BLaER1 (cell line): ENCODE measurements around the gene ENTPD5.
"Not testable (repeated sequence)": the region's sequence is repeated elsewhere in the genome, so short reads cannot be mapped to it uniquely, and the experiment has no call there.

ENCODE experiments used
- H3K27ac ChIP-seq: shearing (Covaris generic); formaldehyde crosslinking; 2 replicates; pipeline ENCODE4 v1.8.1; 2022
- H3K27me3 ChIP-seq: shearing (Covaris generic); formaldehyde crosslinking; 2 replicates; pipeline ENCODE4 v1.8.1; 2022
- H3K36me3 ChIP-seq: shearing (Covaris generic); formaldehyde crosslinking; 2 replicates; pipeline ENCODE4 v1.8.1; 2022
- H3K4me1 ChIP-seq: shearing (Covaris generic); formaldehyde crosslinking; 2 replicates; pipeline ENCODE4 v1.8.1; 2022
- H3K4me2 ChIP-seq: shearing (Covaris generic); formaldehyde crosslinking; 2 replicates; pipeline ENCODE4 v1.8.1; 2022
- H3K4me3 ChIP-seq: shearing (Covaris generic); formaldehyde crosslinking; 2 replicates; pipeline ENCODE4 v1.8.1; 2022
- H3K9ac ChIP-seq: shearing (Covaris generic); formaldehyde crosslinking; 2 replicates; pipeline ENCODE4 v1.8.1; 2022
- H3K9me3 ChIP-seq: shearing (Covaris generic); formaldehyde crosslinking; 2 replicates; pipeline ENCODE4 v1.8.1; 2022
- H4K20me1 ChIP-seq: shearing (Covaris generic); formaldehyde crosslinking; 2 replicates; pipeline ENCODE4 v1.8.1; 2022
- Cebpa-rat ChIP-seq: shearing (Covaris generic); IDR thresholded peaks from 2 replicates; pipeline ENCODE4 v1.8.1; 2022

ENTPD5 gene

GRCh38 chr14:73949752-73950734 is 69.0 kb downstream of the ENTPD5 start, which contains the start of the genes COQ6 and FAM161B:
TSS of gene COQ6 (plus strand) at chr14:73950302. CDS start at chr14:73950333, 31 bp downstream.
TSS of gene FAM161B (minus strand) at chr14:73950094. CDS start at chr14:73950026, 68 bp downstream.
- peaks cover 11% of the 10 kb centered on the region for H3K36me3 ChIP-seq
- peaks cover 14% of the 10 kb centered on the region for H3K4me1 ChIP-seq
- TF ChIP-seq Cebpa-rat = no peak
- peak within 1 kb of the TSS; percentile 75 for H3K4me3 ChIP-seq
- H3K4me2 ChIP-seq = peak within 1 kb of the TSS; percentile 91
- H3K9me3 ChIP-seq = no peaks in the 10 kb centered on the region
- H3K27ac ChIP-seq = peak within 1 kb of the TSS; percentile 62
- peak within 1 kb of the TSS; percentile 77 for H3K9ac ChIP-seq
- H4K20me1 ChIP-seq = no peaks in the 10 kb centered on the region
- H3K27me3 ChIP-seq = no peaks in the 10 kb centered on the region

DNA sequence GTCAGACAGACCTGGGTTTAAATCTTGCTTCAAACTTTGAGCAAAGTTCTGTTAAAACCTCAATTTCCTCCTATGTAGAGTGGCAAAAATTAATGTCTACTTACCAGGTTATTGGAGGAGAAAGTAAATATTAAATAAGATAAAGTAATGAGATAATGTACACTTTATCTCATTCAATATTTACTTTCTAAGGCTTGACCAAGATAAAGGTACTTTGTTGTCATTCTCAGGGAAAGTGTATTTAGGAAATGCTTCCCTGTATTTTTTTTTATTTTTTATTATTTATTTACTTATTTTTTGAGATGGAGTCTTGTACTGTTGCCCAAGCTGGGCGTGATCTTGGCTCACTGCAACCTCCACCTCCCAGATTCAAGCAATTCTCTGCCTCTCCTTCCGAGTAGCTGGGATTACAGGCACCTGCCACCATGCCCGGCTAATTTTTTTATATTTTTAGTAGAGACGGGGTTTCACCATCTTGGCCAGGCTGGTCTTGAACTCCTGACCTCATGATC is 73.9 kb downstream of the ENTPD5 start:
- no peak for TF ChIP-seq Cebpa-rat
- Histone ChIP-seq H3K36me3 (no peaks in the 10 kb centered on the region), H3K27me3 (no peaks in the 10 kb centered on the region), H3K27ac (no peak overlapping the region), H3K4me3 (no peak overlapping the region), H3K4me1 (peaks cover 13% of the 10 kb centered on the region; the same call in 1 of the 2 replicates), H3K4me2 (no peak overlapping the region), H3K9me3 (no peaks in the 10 kb centered on the region), H3K9ac (no peak overlapping the region), H4K20me1 (no peaks in the 10 kb centered on the region)

DNA sequence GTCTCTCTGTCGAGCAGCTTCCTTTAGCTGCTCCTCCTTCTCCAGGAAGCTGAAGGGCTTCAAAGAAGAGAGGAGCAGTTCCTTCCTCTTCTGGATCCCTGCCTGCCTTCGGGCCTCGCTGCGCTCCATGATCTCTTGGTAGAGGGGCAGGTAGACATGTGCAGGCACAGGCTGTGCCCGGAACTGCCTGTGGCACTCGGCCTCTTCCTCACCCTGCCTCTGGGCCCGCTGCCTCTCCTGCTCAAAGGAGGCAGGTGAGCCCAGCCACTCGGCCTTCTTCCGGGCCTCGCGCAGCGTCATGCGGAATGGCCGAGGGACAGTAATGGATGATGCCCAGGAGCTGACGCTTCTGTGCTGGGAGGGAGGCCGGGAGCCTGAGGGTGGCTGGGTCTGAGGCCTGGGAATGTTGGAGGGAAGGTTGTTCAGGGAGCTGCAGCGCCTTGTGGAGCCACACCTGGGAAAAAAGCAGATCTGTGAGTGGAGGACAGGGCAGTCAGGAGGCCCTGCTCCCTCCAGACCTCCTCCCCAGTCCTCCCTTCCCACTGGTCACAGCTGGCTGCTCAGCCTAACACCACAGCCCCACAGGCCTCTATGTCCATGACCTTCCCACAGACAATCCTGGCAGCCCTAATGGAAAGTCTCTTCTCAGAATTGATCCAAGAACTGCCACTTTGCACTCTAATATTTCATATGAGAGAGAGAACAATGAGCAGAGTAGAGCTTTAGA is 74.5 kb downstream of the ENTPD5 start:
- Histone ChIP-seq H3K4me3 (no peak overlapping the region), H3K9ac (no peak overlapping the region), H4K20me1 (no peaks in the 10 kb centered on the region), H3K9me3 (no peaks in the 10 kb centered on the region), H3K27ac (no peak overlapping the region), H3K27me3 (no peaks in the 10 kb centered on the region), H3K4me2 (no peak overlapping the region), H3K36me3 (no peaks in the 10 kb centered on the region), H3K4me1 (peaks cover 13% of the 10 kb centered on the region; the same call in 1 of the 2 replicates)
- no peak for TF ChIP-seq Cebpa-rat

GRCh38 chr14:73943083-73943482 is 76.0 kb downstream of the ENTPD5 start:
- no peaks in the 10 kb centered on the region for H3K9me3 ChIP-seq
- no peaks in the 10 kb centered on the region for H4K20me1 ChIP-seq
- no peak overlapping the region for H3K9ac ChIP-seq
- no peak overlapping the region for H3K4me3 ChIP-seq
- no peaks in the 10 kb centered on the region for H3K27me3 ChIP-seq
- peak; percentile 70; the same call in 1 of the 2 replicates for TF ChIP-seq Cebpa-rat
- H3K27ac ChIP-seq = no peak overlapping the region
- H3K36me3 ChIP-seq = no peaks in the 10 kb centered on the region
- peak overlapping the region; percentile 16; the same call in 1 of the 2 replicates for H3K4me2 ChIP-seq
- peaks cover 8% of the 10 kb centered on the region; the same call in 1 of the 2 replicates for H3K4me1 ChIP-seq

- Histone ChIP-seq H3K4me1 (peaks cover 8% of the 10 kb centered on the region; the same call in 1 of the 2 replicates), H3K36me3 (peaks cover under 1% of the 10 kb centered on the region; the same call in 1 of the 2 replicates), H3K27ac (no peak overlapping the region), H3K4me2 (no peak overlapping the region), H4K20me1 (no peaks in the 10 kb centered on the region), H3K9me3 (no peaks in the 10 kb centered on the region), H3K4me3 (no peak overlapping the region), H3K27me3 (no peaks in the 10 kb centered on the region), H3K9ac (no peak overlapping the region)
- TF ChIP-seq Cebpa-rat = no peak
Observed at GRCh38 chr14:73942180-73942579, 76.9 kb downstream of the ENTPD5 start.

DNA sequence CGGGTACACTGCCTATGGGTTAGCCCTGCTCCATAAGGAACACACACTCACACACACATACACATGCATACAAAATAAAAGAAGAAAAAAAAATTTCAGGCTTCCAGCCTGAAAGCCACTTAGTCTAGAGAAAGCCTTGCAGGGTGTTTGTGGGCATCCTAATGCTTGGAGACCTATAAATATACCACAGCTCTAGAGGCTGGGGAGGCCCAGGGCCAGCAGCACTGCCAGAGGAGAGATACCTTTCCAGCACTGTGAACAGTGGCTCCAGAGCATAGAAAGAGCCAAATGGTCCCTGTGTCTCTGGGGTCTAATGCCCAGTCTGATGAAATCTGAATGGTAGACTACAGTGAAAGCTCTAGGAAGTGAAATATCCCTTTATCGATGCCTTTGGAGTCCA is 82.1 kb downstream of the ENTPD5 start:
- H3K4me2 ChIP-seq = no peak overlapping the region
- no peaks in the 10 kb centered on the region for H3K4me1 ChIP-seq
- H3K36me3 ChIP-seq = peaks cover 40% of the 10 kb centered on the region
- no peaks in the 10 kb centered on the region for H3K27me3 ChIP-seq
- no peak overlapping the region for H3K27ac ChIP-seq
- no peak overlapping the region for H3K4me3 ChIP-seq
- TF ChIP-seq Cebpa-rat = no peak
- H3K9ac ChIP-seq = no peak overlapping the region
- no peaks in the 10 kb centered on the region for H4K20me1 ChIP-seq
- no peaks in the 10 kb centered on the region for H3K9me3 ChIP-seq

DNA sequence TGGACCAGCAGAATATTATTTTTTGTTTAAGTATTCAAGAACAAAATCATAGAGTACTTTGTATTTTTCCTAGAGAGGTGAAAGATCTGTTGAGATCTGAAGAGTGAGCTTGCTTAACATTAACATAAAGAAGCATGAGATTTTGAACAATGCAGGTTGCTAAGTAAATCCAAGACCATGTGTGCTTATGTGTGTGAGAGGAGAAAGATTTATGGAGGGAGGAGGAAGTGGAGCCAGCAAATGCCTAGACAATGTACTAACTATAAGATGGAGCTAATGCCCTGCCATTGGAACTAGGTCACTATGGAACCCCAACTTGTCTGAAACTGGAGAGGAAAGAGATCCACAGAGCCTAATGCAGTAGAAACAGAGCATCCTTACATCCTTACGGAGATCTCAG is 82.5 kb downstream of the ENTPD5 start:
- Histone ChIP-seq H3K4me3 (no peak overlapping the region), H3K4me2 (no peak overlapping the region), H3K27me3 (no peaks in the 10 kb centered on the region), H3K4me1 (no peaks in the 10 kb centered on the region), H3K9me3 (no peaks in the 10 kb centered on the region), H3K27ac (no peak overlapping the region), H3K9ac (no peak overlapping the region), H4K20me1 (no peaks in the 10 kb centered on the region), H3K36me3 (peaks cover 45% of the 10 kb centered on the region)
- no peak for TF ChIP-seq Cebpa-rat

DNA sequence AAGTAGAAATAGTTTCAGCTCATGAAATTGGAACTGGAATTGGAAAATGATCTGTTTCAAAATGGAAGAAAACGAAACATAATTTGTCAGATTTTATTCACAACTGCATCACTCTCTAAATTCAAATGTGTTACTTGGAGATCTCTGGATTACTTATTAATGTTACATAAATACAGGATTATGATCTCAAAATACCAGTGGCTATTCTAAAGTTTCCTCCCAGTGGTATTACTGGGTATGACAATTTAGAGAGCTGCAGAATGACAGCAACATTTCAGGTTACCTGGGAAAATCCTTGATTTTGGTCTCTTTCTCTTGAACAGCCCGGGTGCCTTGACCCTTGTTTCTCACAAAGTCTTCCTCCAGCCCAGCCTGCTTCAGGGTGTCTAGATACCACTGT is 83.4 kb downstream of the ENTPD5 start:
- no peaks in the 10 kb centered on the region for H3K4me1 ChIP-seq
- no peak overlapping the region for H3K27ac ChIP-seq
- peaks cover 54% of the 10 kb centered on the region for H3K36me3 ChIP-seq
- TF ChIP-seq Cebpa-rat = no peak
- H3K9me3 ChIP-seq = no peaks in the 10 kb centered on the region
- H3K9ac ChIP-seq = no peak overlapping the region
- no peaks in the 10 kb centered on the region for H3K27me3 ChIP-seq
- H3K4me3 ChIP-seq = no peak overlapping the region
- H4K20me1 ChIP-seq = no peaks in the 10 kb centered on the region
- no peak overlapping the region for H3K4me2 ChIP-seq

- Histone ChIP-seq H3K36me3 (peaks cover 98% of the 10 kb centered on the region), H3K27me3 (no peaks in the 10 kb centered on the region), H3K4me2 (no peak overlapping the region), H3K27ac (no peak overlapping the region), H4K20me1 (peaks cover 30% of the 10 kb centered on the region), H3K4me1 (no peaks in the 10 kb centered on the region), H3K4me3 (no peak overlapping the region), H3K9me3 (no peaks in the 10 kb centered on the region), H3K9ac (no peak overlapping the region)
- TF ChIP-seq Cebpa-rat = no peak
Observed at GRCh38 chr14:73924337-73924736, 94.8 kb downstream of the ENTPD5 start.

DNA sequence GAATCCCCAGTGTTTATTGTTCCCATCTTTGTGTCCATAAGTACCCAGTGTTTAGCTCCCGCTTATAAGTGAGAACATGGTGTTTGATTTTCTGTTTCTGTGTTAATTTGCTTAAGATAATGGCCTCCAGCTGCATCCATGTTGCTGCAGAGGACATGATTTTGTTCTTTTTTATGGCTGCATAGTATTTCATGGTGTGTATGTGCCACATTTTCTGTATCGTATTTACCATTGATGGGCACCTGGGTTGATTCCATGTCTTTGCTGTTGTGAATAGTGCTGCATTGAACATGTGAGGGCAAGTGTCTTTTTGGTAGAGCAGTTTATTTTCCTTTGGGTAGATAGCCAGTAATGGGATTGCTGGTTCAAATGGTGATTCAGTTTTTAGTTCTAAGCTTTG is 99.6 kb downstream of the ENTPD5 start:
- H3K9me3 ChIP-seq, H3K27me3 ChIP-seq, H3K4me1 ChIP-seq, H3K27ac ChIP-seq, H3K4me3 ChIP-seq, H3K9ac ChIP-seq, H3K4me2 ChIP-seq: not testable (repeated sequence)
- H4K20me1 ChIP-seq = peaks cover 39% of the 10 kb centered on the region
- H3K36me3 ChIP-seq = peaks cover 96% of the 10 kb centered on the region
